HG03159 (cell line): ENCODE measurements around the gene AHDC1.

Experiments used
- ATAC-seq: cut with Tn5 transposase; IDR thresholded peaks from one replicate; pipeline ENCODE4 v1.9.1; 2021; ENCODE audit warnings: mild to moderate bottlenecking, moderate library complexity; ENCODE audit not compliant: unreplicated experiment

Gene AHDC1

DNA sequence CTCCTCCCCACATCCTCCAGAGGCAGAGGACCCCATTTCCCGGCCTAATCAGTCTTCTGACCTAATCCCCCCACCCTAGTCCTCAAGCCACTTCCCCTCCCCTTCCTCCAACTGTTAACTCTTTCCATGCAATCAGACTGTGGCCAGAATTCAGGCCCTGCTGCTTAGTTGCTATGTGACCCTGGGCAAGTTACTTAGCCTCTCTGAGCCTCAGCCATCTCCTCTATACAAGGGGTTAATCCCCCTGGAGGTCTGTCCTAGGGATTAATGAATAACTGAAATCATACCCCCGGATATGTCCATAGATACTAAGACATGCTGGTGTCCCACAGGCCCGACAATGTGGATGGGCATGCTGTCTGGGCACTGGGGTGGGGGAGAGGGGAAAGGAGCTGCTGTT, 18.3 kb downstream of the AHDC1 start:
- ATAC-seq: no peak

DNA sequence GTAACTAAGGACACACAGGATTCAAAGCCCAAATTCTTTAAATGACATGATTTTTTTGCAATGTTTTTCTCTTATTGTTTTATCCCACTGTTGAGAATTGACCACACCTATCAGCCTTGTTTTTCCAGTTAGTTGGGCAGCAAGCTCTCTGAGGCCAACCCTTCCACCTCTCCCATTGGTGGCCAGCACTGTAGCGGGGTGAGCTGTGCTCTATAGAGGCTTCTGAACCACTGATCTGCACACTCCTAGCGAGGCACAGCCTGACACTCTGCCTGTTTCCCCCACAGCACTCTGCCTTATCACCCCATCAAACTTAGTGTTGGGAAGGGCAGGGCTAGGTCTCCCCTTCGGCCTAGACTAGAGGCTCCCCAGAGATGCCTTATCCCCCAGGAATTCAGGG, 19.5 kb downstream of the AHDC1 start:
- no peak for ATAC-seq

DNA sequence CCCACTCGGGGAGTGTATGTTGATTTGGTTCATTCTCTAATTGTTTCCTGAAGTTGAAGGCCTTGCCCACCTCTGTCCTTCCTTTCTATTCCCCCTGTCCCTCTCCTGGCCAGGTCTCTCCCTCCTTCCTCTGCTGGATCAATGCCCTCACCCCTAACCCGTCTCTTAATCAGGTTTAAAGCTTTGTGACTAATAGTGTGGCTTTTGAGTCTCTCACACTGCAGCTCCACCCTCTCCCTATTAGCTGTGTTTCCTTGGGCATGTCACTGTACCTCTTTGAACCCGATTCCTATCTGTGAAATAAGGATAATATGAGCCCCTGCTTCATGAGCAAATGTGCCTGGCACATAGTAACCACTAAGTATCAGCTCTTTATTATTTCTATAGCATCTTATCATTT, 20.5 kb downstream of the AHDC1 start:
- no peak for ATAC-seq

DNA sequence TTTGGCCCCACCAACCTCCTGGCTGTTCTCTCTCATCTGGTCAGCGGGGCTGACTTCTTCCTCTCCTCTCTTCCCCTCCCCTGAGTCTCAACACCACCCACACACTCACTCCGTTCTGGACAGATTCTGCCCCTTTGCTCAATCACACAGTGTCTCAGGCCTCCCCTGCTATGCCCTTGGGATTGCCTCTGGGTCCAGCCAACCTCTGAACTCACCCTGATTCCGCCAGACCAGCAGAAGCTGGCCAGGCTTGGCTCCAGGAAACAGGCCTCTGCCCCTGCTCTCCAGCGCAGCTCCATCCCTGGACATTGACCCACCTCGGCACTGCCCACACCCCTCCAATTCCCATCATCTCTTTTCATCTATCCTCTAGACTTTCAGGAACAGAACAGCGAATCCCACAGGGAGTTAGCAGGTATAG, 22.1 kb downstream of the AHDC1 start:
- no peak for ATAC-seq

DNA sequence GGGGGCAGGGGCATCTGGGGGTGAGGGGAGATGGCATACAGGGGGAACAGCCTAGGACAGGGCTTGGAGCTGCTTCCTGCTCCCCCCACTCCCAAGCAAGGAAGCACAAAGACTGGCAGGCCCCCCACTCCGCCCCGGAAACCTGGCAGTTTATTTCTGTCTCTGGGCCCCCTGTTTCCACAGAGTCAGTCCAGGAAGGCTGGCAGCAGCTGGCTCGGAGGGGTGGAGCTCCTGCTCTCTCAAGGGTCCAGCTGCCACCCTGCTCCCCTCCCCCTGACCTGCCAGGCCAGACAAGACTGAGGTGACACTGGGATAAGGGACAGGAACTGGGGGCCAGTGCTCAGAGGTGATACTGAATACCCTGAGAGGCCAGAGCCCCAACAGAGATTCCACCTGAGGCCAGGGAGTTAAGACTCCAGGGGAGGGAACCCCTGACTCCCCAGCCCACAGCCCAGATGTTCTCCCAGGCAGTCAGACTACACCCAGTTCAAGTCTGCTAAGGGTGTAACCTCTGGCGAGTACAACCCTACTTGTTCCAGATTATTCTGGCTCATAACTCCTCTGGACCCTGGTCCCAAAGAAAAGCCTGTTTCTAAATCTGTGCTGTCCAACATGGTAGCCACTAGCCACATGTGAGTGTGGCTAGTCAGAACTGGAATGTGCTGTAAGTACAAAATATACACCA, 26.3 kb downstream of the AHDC1 start:
- no peak for ATAC-seq

DNA sequence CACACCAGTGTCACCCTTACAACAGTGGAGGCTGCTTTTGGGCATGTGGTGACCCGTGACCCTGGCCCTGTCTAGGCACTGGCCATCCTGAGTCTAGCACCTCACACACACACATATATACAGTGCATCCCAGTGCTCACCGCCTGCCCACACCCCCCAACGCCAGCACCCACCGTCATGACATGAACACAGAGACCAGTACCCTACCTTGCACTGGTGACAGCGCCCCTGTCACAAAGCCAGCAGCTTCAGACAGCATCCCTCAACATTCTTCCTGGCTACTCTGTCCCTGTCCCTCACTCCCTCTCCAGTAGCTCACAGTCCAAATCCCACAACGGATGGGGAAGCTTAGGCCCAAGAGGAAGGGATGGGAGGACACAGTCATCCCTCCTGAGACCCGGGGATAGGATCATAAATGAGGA, 27.1 kb downstream of the AHDC1 start:
- no peak for ATAC-seq

DNA sequence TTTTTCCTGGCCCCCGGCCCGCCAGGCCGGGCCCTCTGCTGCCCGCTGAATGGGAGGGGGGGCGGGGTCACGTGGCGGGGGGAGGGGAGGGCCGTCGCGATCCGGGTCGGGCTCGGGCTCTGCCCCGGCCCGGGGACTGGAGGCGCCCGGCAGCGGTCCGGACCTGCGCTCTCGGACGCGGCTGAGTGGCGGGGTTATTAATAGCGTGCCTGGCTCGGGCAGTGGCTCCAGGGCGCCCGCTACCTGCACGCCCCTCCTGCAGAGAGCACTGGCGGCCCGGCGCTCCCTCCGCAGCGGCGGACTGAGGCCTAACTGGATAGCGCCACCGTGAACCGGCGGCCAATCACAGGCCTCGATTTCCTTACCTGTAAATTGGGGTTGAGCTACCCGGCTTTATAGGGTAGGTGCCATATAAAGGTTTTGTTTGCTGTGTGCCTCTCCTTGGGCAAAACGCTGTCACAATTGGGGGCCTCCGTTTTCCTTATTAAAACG, 28.1 kb downstream of the AHDC1 start:
- no peak for ATAC-seq

DNA sequence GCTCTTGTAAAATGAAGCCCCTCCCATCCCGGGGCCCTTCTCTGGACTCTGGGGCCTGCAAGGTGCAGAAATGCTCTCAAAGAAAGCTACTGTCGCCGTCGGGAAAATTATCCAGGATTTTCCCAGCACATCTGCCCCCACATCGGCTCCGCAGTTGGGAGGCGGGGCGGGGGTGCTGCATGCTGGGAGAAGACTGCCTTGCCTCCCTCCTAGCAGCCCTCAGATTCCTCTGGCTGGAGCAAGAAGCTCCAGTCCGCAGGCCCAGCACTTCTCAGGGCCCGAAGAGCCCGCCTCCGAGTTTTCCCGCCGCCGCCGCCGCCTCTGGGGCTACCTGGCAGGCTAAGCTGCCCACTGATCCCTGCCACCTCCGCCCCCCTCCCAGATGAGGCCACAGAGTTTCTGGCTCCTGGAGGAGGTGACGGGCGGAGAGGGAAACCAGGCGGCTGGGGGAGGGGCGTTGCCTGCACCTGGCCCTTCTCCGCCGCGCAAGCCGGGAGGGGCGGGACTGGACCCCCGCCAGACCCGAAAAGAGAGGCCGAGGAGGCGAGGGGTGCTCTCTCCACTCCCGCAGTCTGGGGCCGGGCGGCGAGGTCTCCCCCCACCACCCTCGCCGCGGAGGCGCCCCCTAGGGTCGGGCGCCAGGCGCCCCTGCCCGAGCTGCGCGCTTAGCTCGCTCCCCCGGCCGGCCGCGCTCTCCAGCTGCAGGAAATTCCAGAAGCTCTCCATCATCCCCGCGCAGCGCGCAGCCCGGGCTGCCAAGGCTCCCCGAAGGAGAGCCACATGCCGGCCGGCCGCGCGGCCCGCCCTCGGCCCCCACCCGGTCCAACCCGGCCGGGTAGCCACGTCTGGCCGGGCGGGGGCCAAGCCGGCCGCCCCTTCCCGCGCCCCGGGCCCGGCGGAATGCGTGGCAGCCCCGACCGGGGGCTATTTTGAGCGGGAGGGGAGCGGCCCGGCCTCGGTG, 28.8 kb downstream of the AHDC1 start:
- ATAC-seq: no peak

DNA sequence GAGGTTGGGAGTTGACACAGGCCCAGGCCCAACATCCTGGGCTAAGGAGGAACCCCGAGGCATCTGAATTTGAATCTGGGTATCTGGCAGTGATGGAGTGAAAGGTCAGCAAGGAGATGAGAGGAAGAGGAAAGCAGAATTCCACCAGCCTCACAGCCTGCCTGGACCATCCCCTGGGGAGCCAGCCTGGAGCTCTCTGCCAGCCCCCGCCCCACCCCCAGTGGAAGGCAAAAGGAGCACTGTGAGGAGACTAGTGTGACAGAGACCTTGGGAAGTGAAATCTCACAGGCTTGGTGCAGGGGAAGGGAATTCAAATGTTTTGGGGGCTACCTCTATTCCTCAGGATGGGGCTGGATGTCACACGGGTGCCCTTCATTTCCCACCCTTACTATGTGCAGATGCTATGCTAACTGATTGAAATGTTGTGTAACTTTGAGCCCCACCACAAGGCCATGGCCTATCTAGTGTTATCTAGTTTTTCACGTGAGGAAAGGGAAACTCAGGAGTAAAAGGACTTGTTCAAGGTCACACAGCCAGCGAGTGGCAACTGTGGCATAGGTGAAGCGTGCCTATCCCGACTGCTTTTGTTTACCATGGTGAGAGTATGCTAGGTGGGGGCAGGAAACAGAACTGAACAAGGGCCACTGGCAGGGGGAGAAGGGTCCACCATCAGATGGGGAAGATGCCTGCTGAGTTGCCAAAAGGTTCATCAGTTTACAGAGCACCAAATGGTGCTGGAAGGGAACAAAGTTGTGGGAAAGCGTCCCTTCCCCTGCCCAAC, 29.8 kb downstream of the AHDC1 start:
- ATAC-seq: no peak

DNA sequence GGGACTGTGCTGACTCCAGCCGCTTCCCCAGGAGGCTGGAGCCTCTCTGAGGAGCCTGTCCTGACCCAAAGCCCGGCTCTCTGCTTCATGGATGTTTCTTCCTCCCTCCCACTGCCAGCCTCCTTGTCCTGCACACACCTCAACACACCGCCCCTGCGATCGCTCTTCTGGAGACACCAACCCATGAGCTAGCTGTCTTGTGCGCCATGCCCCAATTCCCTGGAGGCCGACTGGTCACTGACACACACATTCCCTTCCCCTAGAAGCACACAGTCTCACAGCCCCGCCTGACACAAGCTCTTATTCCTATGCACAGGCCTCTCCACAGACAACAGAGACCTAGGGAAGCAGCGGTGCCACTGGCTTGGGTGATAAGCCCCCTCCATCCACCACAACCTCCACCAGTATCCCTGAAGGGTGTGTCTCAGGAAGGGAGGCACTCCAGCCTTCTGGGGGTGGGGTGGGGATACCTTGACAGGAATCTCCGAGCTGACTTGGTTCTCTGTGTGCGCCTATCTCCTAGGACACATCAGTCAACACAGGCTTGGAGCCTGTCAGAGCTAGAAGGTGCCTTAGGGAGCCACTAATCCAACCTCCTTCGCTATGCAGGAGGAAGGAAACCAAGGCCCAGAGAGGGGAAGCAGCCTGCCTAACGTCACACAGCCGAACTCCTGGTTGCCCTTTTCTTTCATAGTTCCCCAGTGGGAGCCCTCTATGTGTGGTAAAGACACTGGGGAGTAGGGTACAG, 31.1 kb downstream of the AHDC1 start:
- ATAC-seq: no peak

DNA sequence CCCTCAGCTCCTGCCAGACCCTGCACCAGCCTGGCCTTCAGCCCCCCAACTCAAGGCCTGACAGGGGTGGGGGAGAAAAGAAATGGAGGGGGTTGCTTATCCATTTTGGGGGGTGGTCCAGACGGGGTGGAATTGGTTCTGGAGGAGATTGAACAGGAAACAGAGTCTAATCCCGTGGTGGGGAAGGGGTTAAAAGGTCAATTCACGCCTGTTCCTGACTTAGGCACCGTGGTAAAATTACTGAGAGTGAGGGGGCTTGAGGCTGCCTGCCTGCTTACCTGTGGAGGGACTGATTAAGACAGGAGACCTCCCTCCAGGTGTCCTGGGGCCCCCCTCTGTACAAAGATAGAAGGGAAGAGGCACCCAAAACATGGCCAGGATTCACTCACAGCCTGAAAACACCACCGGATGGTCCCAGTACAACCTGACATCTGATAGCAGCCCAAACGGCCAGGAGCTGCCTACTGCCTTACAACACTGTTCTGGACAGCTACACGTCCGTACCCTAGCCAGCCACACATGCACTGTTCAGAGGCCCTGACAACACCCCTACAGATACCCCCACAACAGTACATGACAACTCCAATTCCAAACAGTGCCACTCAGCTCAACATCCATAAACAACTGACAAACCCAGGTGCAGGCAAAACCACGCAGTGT, 31.8 kb downstream of the AHDC1 start:
- no peak for ATAC-seq

DNA sequence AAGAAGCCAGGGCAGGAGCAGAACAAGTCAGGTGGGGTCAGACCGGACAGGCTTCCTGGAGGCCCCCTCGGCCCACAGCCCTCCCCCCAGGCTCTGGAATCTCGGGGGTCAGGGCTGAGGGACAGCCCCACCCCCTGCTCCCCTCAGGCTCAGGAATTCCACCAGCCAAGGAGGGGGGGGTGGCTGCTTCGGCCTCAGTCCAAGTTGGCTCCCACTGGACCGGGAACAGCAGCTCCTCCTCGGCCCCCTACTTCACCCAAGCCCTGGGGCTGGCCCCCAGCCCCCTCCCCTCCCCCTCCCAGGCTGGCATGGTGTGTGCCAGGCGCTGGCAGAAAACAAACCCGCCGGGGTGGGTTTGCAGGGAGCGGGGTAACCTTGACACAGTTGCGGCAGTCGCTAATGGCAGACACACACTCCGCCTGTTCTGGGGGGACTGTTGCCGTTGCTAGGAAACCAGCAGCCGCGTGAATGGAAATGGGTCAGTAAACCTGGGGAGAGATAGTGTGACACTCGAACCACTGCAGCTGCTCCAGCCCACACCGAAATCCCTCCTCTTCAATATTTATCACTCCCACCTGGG, 32.4 kb downstream of the AHDC1 start:
- ATAC-seq: no peak

DNA sequence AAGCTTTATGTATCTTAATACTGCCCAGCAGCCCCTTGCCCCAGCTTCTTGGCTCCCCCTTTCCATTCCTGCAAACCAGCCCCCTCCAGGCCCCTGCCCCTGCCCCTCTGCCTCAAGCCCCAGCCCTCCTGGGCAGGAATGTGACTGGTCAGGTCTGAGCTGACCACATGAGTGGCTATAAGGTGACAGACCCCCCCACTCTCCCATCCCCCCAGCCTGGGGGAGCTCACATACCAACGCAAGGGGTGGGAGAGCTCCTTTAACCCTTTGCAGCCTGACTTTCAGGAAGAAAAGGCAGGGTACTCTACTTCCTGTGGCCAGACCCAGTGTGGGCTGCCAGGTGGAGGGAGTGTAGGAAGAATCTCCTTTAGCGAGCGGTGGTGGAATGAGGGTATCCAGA, 33.2 kb downstream of the AHDC1 start:
- no peak for ATAC-seq

DNA sequence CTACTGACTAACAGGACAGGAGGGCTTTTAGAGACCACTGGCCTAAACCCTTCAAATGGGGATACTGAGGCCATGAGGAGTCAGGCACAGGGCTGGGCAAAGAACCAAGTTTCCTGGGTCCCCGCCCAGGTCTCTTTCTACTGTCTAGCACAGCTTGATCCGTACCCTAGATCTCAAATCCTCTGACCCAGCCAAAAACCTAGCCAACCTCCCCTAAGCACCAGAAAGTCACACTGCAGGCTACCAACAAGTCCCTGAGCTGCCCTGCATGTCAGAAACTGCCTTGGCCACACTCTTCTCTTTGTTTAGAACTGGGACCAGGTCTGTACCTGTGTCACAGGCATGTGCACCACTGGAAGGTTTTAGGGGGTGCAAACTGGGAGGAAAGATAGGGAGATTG, 33.6 kb downstream of the AHDC1 start:
- ATAC-seq: no peak

DNA sequence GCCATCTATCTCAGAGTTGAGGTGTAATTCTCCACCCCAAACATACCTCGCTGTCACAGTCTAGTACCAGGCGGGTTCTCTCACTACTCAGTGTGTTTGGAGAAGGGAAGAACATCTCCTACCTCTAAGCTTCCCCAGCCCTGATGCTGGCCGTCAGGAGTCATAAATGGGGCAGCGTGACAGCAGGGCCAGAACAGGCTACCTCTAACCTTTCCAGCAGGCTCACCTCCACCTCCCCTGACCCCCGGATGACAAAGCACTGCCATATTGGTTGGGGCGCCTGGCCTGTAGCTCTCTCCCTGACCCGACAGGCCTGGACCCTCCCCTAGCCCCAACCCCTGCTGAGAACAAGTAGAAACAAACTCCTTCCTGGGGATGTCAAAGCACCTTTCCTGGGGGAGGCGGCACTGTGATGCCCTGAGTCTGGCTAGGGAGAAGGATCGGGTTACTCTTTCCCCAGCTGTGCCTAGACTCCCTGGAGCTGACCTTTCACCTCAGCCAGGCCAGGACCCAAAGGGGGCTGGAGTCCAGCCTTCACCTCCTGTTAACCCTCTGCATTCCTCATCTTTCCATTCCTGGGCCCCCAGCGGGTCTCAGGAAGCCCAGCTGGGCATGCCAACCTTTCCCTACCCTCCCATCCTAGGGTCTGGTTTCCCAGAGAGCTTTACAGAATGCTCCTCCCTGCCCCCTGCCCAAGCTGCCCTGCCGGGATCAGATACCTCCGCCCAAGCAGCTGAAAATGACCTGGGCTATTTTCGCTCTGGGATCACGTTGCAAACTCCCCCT, 34.2 kb downstream of the AHDC1 start:
- no peak for ATAC-seq

DNA sequence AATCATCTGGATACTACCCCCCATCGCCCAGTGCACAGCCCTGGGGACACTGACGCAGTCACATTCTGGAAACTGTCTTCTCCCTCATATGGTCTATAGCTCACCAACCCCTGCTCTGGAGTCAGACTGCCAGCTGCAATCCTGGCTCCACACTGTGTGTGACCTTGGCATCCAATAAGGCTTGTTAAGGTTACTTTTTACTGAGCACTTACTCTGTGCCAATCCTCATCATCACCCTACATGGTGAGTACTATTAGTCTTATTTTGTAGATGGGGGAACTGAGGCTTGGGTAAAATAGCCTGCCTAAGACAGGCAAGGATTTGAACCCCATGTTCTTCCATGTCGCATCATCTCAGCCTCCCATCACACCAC, 34.9 kb downstream of the AHDC1 start:
- no peak for ATAC-seq

DNA sequence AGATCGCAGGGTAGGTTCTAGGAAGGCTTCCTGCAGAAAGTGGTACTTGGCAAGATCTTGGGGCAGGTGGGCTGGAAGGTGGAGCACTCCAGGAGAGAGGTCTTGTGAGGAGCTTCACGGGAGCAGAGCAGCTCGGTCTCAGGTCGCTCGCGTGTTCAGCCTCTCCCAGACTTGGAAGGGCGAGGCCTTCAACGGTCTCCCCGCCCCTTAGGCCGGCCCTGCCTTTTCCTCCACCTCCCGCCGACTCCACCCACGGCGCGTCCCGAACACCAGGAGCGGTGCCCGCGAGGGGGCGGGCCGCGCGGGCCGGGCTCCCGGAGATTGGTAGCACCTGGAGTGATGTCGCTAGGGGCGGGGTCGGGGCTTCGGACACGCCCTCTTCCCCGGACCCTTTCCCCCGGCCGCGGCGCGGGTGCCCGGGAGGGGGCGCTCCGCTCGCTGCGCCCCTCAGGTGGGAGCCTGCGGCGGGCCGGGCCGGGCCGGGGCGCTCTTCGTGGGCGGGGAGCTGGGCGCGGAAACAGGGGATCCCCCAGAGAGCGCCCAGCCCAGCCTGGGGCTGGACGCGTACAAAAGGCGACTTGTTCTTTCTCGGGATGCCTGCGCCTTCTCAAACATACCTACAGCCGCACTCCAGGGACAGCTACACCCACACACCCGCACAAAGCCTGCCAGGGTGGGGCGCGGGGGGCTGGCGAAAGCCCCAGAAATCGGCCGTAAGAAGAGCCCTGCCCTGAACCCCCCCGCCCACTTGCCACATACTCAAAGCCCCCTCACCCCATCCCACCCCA, 35.5 kb downstream of the AHDC1 start:
- ATAC-seq: peak; percentile 73

DNA sequence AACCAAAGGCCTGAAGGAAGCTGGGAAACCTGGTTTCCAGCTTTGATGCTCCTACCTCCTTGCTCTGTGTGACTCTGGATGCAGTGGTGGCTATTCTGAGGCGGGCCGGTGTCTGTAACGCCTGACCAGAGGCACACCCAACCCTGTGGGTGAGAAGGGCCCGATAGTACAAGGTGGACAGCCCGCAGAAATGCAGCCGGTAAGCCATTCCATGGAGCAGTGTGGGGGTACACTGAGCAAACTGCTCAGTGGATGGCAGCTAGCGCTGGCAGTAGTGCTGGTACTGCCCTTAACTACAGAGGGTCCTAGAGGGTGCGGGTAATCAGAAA, 36.0 kb downstream of the AHDC1 start:
- ATAC-seq: no peak
